Measurements from ENCODE around the gene PBX4.

DNA sequence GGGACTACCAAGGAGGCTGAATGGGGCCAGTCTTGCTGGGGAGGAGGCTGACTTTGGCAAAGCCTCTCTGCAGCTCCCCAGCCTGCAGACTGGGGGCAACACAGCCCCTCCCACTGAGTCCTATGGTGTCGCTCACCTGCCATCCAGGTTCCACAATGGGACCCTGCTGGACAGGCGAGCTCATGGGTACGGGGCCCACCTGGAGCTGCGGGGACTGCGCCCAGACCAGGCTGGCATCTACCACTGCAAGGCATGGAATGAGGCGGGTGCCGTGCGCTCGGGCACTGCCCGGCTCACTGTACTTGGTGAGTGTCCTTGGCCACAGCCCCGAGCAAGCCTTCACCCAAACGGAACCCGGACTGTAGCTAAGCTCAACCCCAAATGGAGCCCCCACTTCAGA lies 75.4 kb downstream of the PBX4 start:
- no peak for TF ChIP-seq EZH2 (IDR thresholded peaks at IDR 0.05; ENCODE audit: borderline replicate concordance, low read depth, low read length, severe bottlenecking)
- TF ChIP-seq, protein P1, sequence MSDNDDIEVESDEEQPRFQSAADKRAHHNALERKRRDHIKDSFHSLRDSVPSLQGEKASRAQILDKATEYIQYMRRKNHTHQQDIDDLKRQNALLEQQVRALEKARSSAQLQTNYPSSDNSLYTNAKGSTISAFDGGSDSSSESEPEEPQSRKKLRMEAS (IDR thresholded peaks at IDR 0.05; ENCODE audit: insufficient read depth, insufficient read length), result no peak
